Coronary artery (tissue), 2 donors: ENCODE results near the gene HECW1.
"Not testable (repeated sequence)": the region's sequence is repeated elsewhere in the genome, so short reads cannot be mapped to it uniquely, and the experiment has no call there.

ENCODE experiments used
- DNase-seq: peaks from one replicate; pipeline ENCODE4 v3.0.0-alpha.2; 2017; ENCODE audit warnings: low spot score
- H3K27ac ChIP-seq, 2 donors: fragments of 200-600 bp; sonication (generic); one replicate each; pipeline ENCODE4 v1.5.1; 2016 to 2019
- H3K4me3 ChIP-seq: fragments of 200-600 bp; sonication (generic); 2 replicates; pipeline ENCODE4 v1.5.1; 2016; ENCODE audit warnings: mild to moderate bottlenecking, moderate library complexity
- TF ChIP-seq, protein P1 (sequence below): fragments of 200-600 bp; sonication (generic); IDR thresholded peaks from one replicate; pipeline ENCODE4 v1.5.1; 2019; ENCODE audit warnings: antibody characterized with exemption

Gene HECW1

GRCh38 chr7:43560742-43561330, 448.4 kb downstream of the HECW1 start:
- no peak for DNase-seq
- TF ChIP-seq, protein P1, sequence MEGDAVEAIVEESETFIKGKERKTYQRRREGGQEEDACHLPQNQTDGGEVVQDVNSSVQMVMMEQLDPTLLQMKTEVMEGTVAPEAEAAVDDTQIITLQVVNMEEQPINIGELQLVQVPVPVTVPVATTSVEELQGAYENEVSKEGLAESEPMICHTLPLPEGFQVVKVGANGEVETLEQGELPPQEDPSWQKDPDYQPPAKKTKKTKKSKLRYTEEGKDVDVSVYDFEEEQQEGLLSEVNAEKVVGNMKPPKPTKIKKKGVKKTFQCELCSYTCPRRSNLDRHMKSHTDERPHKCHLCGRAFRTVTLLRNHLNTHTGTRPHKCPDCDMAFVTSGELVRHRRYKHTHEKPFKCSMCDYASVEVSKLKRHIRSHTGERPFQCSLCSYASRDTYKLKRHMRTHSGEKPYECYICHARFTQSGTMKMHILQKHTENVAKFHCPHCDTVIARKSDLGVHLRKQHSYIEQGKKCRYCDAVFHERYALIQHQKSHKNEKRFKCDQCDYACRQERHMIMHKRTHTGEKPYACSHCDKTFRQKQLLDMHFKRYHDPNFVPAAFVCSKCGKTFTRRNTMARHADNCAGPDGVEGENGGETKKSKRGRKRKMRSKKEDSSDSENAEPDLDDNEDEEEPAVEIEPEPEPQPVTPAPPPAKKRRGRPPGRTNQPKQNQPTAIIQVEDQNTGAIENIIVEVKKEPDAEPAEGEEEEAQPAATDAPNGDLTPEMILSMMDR = no peak
- no peak overlapping the region for H3K27ac ChIP-seq
- H3K4me3 ChIP-seq = no peak overlapping the region

GRCh38 chr7:43562383-43562782, 449.9 kb downstream of the HECW1 start:
- DNase-seq = no peak
- Histone ChIP-seq H3K4me3 (no peak overlapping the region), H3K27ac (no peak overlapping the region)
- TF ChIP-seq, protein P1 = no peak

GRCh38 chr7:43565786-43566185, 453.3 kb downstream of the HECW1 start:
- DNase-seq = no peak
- TF ChIP-seq, protein P1 = no peak
- no peak overlapping the region for H3K4me3 ChIP-seq
- no peak overlapping the region for H3K27ac ChIP-seq

- no peak for DNase-seq
- no peak overlapping the region for H3K27ac ChIP-seq
- TF ChIP-seq, protein P1 = no peak
- H3K4me3 ChIP-seq = no peak overlapping the region
Observed at GRCh38 chr7:43568529-43568928, 456.1 kb downstream of the HECW1 start.

GRCh38 chr7:43569424-43569823, 457.0 kb downstream of the HECW1 start:
- TF ChIP-seq, protein P1 = no peak
- H3K27ac ChIP-seq = no peak overlapping the region
- DNase-seq = no peak
- H3K4me3 ChIP-seq = no peak overlapping the region

- DNase-seq = no peak
- H3K27ac ChIP-seq = no peak overlapping the region
- TF ChIP-seq, protein P1 = no peak
- no peak overlapping the region for H3K4me3 ChIP-seq
Observed at GRCh38 chr7:43570688-43571365, 458.4 kb downstream of the HECW1 start.

- no peak for DNase-seq
- no peak overlapping the region for H3K27ac ChIP-seq
- H3K4me3 ChIP-seq = no peak overlapping the region
- TF ChIP-seq, protein P1 = no peak
Observed at GRCh38 chr7:43572516-43573049, 460.1 kb downstream of the HECW1 start.

DNA sequence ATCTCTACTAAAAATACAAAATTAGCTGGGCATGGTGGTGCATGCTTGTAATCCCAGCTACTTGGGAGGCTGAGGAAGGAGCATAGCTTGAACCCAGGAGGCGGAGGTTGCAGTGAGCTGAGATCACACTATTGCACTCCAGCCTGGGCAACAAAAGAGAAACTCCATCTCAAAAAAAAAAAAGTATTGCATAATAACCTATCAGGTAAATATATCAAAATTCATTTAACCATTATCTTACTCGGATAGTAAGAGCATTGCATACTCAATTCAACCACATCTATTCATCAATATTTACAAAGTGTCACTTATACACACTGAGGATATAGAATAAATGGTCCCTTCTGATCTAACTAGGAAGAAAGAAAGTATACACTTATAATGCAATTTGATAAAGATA, 461.4 kb downstream of the HECW1 start:
- H3K4me3 ChIP-seq, H3K27ac ChIP-seq, DNase-seq: not testable (repeated sequence)
